Memory B cell (primary cell): ENCODE results near the gene PHACTR2.
"Not testable (repeated sequence)": the region's sequence is repeated elsewhere in the genome, so short reads cannot be mapped to it uniquely, and the experiment has no call there.

ENCODE experiments used
- ATAC-seq: fragments of 150-1000 bp; cut with Tn5 transposase; 2 replicates; pipeline ENCODE4 v1.10.0; 2021; ENCODE audit warnings: low read depth, mild to moderate bottlenecking, moderate library complexity
- DNase-seq, 2 donors: peaks; one replicate each; pipeline ENCODE4 v3.0.0; 2022; ENCODE audit warnings: low spot score in 2 of 2
- H3K27ac Mint-ChIP-seq: one replicate; pipeline ENCODE4 v1.8.0; 2022; ENCODE audit warnings: mild to moderate bottlenecking, moderate library complexity, mixed read lengths
- H3K27me3 Mint-ChIP-seq: one replicate; pipeline ENCODE4 v1.8.0; 2022; ENCODE audit warnings: mixed read lengths
- H3K36me3 Mint-ChIP-seq: one replicate; pipeline ENCODE4 v1.8.0; 2022; ENCODE audit warnings: mild to moderate bottlenecking, mixed read lengths
- H3K4me1 Mint-ChIP-seq: one replicate; pipeline ENCODE4 v1.8.0; 2022; ENCODE audit warnings: mixed read lengths
- H3K4me3 Mint-ChIP-seq: one replicate; pipeline ENCODE4 v1.8.0; 2022; ENCODE audit warnings: mild to moderate bottlenecking, moderate library complexity, mixed read lengths
- H3K9me3 Mint-ChIP-seq: one replicate; pipeline ENCODE4 v1.8.0; 2022; ENCODE audit warnings: mixed read lengths

PHACTR2 gene

DNA sequence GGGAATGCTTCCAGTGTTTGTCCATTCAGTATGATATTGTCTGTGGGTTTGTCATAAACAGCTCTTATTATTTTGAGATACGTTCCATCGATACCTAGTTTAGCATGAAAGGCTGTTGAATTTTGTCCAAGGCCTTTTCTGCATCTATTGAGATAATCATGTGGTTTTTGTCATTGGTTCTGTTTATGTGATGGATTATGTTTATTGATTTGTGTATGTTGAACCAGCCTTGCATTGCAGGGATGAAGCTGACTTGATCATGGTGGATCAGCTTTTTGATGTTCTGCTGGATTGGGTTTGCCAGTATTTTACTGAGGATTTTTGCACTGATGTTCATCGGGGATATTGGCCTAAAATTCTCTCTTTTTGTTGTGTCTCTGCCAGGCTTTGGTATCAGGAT is 120.7 kb downstream of the PHACTR2 start:
- not testable (repeated sequence) for H3K9me3 Mint-ChIP-seq, ATAC-seq, H3K4me1 Mint-ChIP-seq, H3K27me3 Mint-ChIP-seq, DNase-seq, H3K27ac Mint-ChIP-seq, H3K4me3 Mint-ChIP-seq
- H3K36me3 Mint-ChIP-seq = peaks cover 47% of the 10 kb centered on the region

GRCh38 chr6:143802833-143803565 is 125.2 kb downstream of the PHACTR2 start:
- no peak overlapping the region for H3K27ac Mint-ChIP-seq

GRCh38 chr6:143803769-143804568 is 126.2 kb downstream of the PHACTR2 start:
- no peaks in the 10 kb centered on the region for H3K4me1 Mint-ChIP-seq
- H3K27me3 Mint-ChIP-seq = no peaks in the 10 kb centered on the region
- no peak overlapping the region for H3K27ac Mint-ChIP-seq
- ATAC-seq = no peak
- no peak overlapping the region for H3K4me3 Mint-ChIP-seq
- H3K9me3 Mint-ChIP-seq = peaks cover 9% of the 10 kb centered on the region
- DNase-seq = no peak
- peaks cover 36% of the 10 kb centered on the region for H3K36me3 Mint-ChIP-seq

More at GRCh38 chr6:143802833-143803565, 125.2 kb downstream of the PHACTR2 start:
- H3K27me3 Mint-ChIP-seq = no peaks in the 10 kb centered on the region
- H3K36me3 Mint-ChIP-seq = peaks cover 40% of the 10 kb centered on the region
- H3K4me1 Mint-ChIP-seq = no peaks in the 10 kb centered on the region
- ATAC-seq = no peak
- H3K4me3 Mint-ChIP-seq = no peak overlapping the region
- H3K9me3 Mint-ChIP-seq = peaks cover 9% of the 10 kb centered on the region
- no peak for DNase-seq

DNA sequence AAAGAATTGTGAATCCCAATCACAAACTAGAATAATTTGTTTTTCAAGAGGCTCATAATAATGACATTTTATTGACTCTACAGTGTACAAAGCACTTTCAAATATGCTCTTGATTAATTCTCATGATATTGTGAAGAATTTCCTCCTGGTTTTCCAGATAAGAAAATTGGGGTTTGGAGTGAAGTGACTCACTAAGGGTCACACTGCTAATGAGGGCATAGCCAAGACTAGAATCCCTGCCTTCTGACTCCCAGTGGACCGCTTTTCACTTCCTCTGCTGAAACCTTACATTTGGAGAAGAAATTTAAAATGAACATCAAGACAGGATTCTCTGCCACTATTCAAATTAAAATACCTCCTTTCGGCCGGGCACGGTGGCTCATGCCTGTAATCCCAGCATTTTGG is 127.1 kb downstream of the PHACTR2 start:
- Mint-ChIP-seq H3K4me1 (no peaks in the 10 kb centered on the region), H3K9me3 (peaks cover under 1% of the 10 kb centered on the region), H3K27ac (no peak overlapping the region), H3K4me3 (no peak overlapping the region), H3K36me3 (peaks cover 27% of the 10 kb centered on the region), H3K27me3 (no peaks in the 10 kb centered on the region)
- ATAC-seq (no peak), DNase-seq (no peak)

GRCh38 chr6:143806282-143807102 is 128.7 kb downstream of the PHACTR2 start:
- DNase-seq = no peak
- Mint-ChIP-seq H3K4me3 (no peak overlapping the region), H3K4me1 (no peaks in the 10 kb centered on the region), H3K36me3 (peaks cover 16% of the 10 kb centered on the region), H3K27me3 (no peaks in the 10 kb centered on the region), H3K27ac (no peak overlapping the region), H3K9me3 (no peaks in the 10 kb centered on the region)
- no peak for ATAC-seq

DNA sequence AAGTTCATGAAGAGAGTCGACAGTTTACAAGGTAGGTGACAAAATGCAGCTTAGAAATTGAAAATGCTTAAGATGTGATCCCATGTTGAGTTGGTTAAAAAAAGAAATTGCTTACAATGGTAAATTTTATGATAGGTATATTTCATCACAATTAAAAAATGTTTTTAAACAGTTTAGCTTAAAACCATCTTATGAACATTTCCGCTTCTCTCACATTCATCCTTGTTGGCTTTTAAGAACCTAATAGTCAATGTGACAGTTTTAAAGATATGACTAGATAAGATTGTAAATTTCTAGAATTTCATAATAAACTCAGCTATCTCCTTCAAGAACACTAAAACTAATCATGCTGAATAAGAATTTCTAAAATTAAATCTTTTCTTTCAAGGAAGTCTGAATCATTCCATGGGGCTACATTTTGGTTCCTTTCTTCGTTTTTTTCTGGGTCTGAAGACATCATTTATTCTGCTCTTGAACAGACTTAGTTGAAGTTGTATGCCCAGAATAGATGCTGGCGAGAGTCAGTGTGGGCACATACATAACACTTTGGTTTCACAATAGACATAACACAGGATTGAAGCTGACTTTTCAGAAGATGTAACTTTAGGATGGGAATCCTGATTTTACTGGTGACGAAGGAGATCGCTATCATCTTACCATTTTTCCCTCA is 129.5 kb downstream of the PHACTR2 start:
- no peak overlapping the region for H3K4me3 Mint-ChIP-seq
- no peak overlapping the region for H3K27ac Mint-ChIP-seq
- ATAC-seq (no peak), DNase-seq (no peak)
- H3K4me1 Mint-ChIP-seq = no peaks in the 10 kb centered on the region
- peaks cover 10% of the 10 kb centered on the region for H3K36me3 Mint-ChIP-seq
- H3K9me3 Mint-ChIP-seq = no peaks in the 10 kb centered on the region
- H3K27me3 Mint-ChIP-seq = no peaks in the 10 kb centered on the region

- Mint-ChIP-seq H3K36me3 (peaks cover 6% of the 10 kb centered on the region), H3K4me1 (no peaks in the 10 kb centered on the region), H3K4me3 (no peak overlapping the region), H3K9me3 (no peaks in the 10 kb centered on the region), H3K27ac (no peak overlapping the region), H3K27me3 (no peaks in the 10 kb centered on the region)
- ATAC-seq (no peak), DNase-seq (no peak)
These were observed 133.0 kb downstream of the PHACTR2 start for GRCh38 chr6:143810745-143811144.

- H3K4me3 Mint-ChIP-seq = no peak overlapping the region
- no peak overlapping the region for H3K27ac Mint-ChIP-seq
- H3K36me3 Mint-ChIP-seq = peaks cover 6% of the 10 kb centered on the region
- no peak for DNase-seq
- H3K9me3 Mint-ChIP-seq = no peaks in the 10 kb centered on the region
- ATAC-seq = no peak
- H3K27me3 Mint-ChIP-seq = no peaks in the 10 kb centered on the region
- no peaks in the 10 kb centered on the region for H3K4me1 Mint-ChIP-seq
These were observed 133.9 kb downstream of the PHACTR2 start for GRCh38 chr6:143811501-143812157.

DNA sequence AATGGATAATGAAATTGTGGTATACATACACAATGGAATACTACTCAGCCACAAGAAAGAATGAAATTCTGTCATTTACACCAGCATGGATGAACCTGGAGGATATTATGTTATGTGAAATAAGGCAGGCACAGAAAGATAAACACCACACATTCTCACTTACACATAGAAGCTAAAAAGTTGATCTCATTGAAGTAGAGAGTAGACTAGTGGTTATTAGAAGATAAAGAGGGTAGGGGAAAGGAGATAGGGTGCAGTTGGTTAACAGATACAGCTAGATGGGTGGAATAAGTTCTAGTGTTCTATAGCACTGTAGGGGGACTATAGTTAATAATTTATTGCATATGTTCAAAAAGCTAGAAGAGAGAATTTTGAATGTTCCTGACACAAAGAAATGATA is 139.9 kb downstream of the PHACTR2 start:
- Mint-ChIP-seq H3K36me3 (peaks cover 2% of the 10 kb centered on the region), H3K9me3 (no peaks in the 10 kb centered on the region), H3K4me3 (no peak overlapping the region), H3K4me1 (no peaks in the 10 kb centered on the region), H3K27ac (no peak overlapping the region), H3K27me3 (no peaks in the 10 kb centered on the region)
- DNase-seq (no peak), ATAC-seq (no peak)

- Mint-ChIP-seq H3K36me3 (peaks cover 2% of the 10 kb centered on the region), H3K27me3 (no peaks in the 10 kb centered on the region), H3K27ac (no peak overlapping the region), H3K9me3 (no peaks in the 10 kb centered on the region), H3K4me3 (no peak overlapping the region), H3K4me1 (no peaks in the 10 kb centered on the region)
- ATAC-seq = no peak
- DNase-seq = no peak
These were observed 143.6 kb downstream of the PHACTR2 start for GRCh38 chr6:143821359-143821758.

DNA sequence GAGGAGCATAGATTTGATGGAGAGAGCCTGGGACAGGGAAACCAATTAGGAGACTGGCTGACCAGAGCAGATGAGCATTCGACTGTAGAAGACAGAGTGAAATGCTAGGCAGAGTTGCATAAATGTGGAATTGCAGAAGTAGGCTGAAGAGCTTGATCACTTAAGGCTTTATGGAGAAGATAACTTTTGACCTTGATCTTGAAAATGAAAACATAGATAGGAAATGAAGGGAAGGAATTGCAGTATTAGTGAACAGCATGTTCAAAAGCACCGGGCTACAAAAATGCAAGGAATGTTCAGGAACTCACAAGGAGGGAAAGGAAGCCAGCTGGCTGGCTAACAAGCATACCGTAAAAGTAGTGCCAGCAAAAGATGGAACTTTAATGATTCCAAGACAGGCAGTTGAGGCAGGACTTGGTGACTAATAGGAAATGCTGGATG is 144.8 kb downstream of the PHACTR2 start:
- Mint-ChIP-seq H3K27ac (no peak overlapping the region), H3K27me3 (no peaks in the 10 kb centered on the region), H3K9me3 (no peaks in the 10 kb centered on the region), H3K4me1 (no peaks in the 10 kb centered on the region), H3K36me3 (no peaks in the 10 kb centered on the region), H3K4me3 (no peak overlapping the region)
- ATAC-seq (no peak), DNase-seq (no peak)

DNA sequence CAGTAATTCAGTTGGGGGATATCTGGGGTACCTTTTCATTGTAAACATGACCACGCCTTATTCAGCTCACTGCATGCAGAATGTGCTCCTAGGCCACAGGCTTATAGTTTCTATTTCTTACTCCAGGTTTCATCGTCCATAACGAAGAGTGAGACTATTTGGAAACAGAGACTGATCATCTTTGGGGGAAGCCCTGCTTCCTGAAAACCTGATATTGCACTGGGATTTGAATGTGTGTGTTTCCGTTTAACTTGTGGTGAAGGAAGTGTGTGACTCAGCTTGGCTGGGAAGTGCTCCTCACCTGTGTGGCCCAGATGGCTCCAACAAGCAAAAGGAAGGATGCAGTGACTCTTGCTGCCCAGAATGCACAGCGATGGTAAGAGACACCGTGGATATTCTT is 145.8 kb downstream of the PHACTR2 start:
- DNase-seq (no peak), ATAC-seq (no peak)
- H3K9me3 Mint-ChIP-seq = no peaks in the 10 kb centered on the region
- H3K27ac Mint-ChIP-seq = no peak overlapping the region
- no peaks in the 10 kb centered on the region for H3K36me3 Mint-ChIP-seq
- no peaks in the 10 kb centered on the region for H3K4me1 Mint-ChIP-seq
- no peak overlapping the region for H3K4me3 Mint-ChIP-seq
- H3K27me3 Mint-ChIP-seq = no peaks in the 10 kb centered on the region

- H3K4me1 Mint-ChIP-seq = no peaks in the 10 kb centered on the region
- H3K27ac Mint-ChIP-seq = no peak overlapping the region
- H3K9me3 Mint-ChIP-seq = no peaks in the 10 kb centered on the region
- no peak for DNase-seq
- no peak for ATAC-seq
- no peak overlapping the region for H3K4me3 Mint-ChIP-seq
- no peaks in the 10 kb centered on the region for H3K36me3 Mint-ChIP-seq
- H3K27me3 Mint-ChIP-seq = no peaks in the 10 kb centered on the region
These were observed 150.8 kb downstream of the PHACTR2 start for GRCh38 chr6:143828572-143828971.
